Liver (tissue), 3 donors: ENCODE data around the gene GCC1.
A peak's percentile ranks its signal among the peaks of the same experiment; 100 is the strongest.

Experiments used
- ATF3 ChIP-seq: IDR thresholded peaks from 2 replicates; pipeline ENCODE4 v1.6.1; 2016; ENCODE audit warnings: antibody characterized with exemption
- FOXA1 ChIP-seq: IDR thresholded peaks from 2 replicates; pipeline ENCODE4 v1.6.1; 2016; ENCODE audit warnings: antibody characterized with exemption
- GABPA ChIP-seq, 2 donors: IDR thresholded peaks in 1 of 2; conservative IDR thresholded peaks in 1 of 2; 2 replicates each; pipeline ENCODE4 v1.6.1; 2016; ENCODE audit warnings: antibody characterized with exemption in 2 of 2, mild to moderate bottlenecking in 1 of 2, moderate library complexity in 1 of 2
- REST ChIP-seq: IDR thresholded peaks from 2 replicates; pipeline ENCODE4 v1.6.1; 2016; ENCODE audit warnings: antibody characterized with exemption, mild to moderate bottlenecking
- TF ChIP-seq, protein P1 (sequence below): IDR thresholded peaks from 2 replicates; pipeline ENCODE4 v1.6.1; 2016; ENCODE audit warnings: antibody characterized with exemption
- TF ChIP-seq, protein P2 (sequence below): fragments of 150-350 bp; IDR thresholded peaks from 2 replicates; pipeline ENCODE4 v1.5.1; 2017; ENCODE audit warnings: improper control_type of control experiment, low read depth, low read length; ENCODE audit not compliant: missing input control
- TF ChIP-seq, protein P3 (sequence below): IDR thresholded peaks from 2 replicates; pipeline ENCODE4 v1.6.1; 2016; ENCODE audit warnings: antibody characterized with exemption
- donor health status: healthy.
- donor health status: healthy.

DNA sequence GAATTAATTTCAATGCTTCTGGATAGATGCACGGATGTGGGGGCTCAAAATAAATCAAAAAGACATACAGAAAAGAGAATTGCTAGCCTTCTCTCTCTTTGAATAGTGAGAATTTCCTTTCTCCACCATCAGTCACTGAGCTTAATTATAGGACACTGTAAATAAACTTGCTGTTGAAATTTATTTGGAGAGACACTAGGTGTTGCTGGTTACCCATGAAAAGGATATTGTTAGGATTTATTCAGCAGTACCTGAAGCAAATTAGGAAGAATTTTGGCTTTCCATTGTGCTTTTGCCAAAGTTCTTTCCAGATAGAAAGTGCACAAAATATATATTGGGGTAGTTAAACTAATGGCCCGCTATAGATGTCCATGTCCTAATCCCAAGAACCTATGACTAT is 27.6 kb downstream of the GCC1 start:
- TF ChIP-seq, protein P1, sequence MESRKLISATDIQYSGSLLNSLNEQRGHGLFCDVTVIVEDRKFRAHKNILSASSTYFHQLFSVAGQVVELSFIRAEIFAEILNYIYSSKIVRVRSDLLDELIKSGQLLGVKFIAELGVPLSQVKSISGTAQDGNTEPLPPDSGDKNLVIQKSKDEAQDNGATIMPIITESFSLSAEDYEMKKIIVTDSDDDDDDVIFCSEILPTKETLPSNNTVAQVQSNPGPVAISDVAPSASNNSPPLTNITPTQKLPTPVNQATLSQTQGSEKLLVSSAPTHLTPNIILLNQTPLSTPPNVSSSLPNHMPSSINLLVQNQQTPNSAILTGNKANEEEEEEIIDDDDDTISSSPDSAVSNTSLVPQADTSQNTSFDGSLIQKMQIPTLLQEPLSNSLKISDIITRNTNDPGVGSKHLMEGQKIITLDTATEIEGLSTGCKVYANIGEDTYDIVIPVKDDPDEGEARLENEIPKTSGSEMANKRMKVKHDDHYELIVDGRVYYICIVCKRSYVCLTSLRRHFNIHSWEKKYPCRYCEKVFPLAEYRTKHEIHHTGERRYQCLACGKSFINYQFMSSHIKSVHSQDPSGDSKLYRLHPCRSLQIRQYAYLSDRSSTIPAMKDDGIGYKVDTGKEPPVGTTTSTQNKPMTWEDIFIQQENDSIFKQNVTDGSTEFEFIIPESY: no peak
- no peak for TF ChIP-seq REST
- TF ChIP-seq, protein P2, sequence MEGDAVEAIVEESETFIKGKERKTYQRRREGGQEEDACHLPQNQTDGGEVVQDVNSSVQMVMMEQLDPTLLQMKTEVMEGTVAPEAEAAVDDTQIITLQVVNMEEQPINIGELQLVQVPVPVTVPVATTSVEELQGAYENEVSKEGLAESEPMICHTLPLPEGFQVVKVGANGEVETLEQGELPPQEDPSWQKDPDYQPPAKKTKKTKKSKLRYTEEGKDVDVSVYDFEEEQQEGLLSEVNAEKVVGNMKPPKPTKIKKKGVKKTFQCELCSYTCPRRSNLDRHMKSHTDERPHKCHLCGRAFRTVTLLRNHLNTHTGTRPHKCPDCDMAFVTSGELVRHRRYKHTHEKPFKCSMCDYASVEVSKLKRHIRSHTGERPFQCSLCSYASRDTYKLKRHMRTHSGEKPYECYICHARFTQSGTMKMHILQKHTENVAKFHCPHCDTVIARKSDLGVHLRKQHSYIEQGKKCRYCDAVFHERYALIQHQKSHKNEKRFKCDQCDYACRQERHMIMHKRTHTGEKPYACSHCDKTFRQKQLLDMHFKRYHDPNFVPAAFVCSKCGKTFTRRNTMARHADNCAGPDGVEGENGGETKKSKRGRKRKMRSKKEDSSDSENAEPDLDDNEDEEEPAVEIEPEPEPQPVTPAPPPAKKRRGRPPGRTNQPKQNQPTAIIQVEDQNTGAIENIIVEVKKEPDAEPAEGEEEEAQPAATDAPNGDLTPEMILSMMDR: peak; percentile 31
- no peak for TF ChIP-seq ATF3
- TF ChIP-seq, protein P3, sequence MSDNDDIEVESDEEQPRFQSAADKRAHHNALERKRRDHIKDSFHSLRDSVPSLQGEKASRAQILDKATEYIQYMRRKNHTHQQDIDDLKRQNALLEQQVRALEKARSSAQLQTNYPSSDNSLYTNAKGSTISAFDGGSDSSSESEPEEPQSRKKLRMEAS: no peak
- no peak for TF ChIP-seq GABPA (IDR thresholded peaks at IDR 0.05 in 1 of 2, conservative IDR thresholded peaks at IDR 0.05 in 1 of 2)
- no peak for TF ChIP-seq FOXA1
